RCC 7860 (cell line): ENCODE measurements around the gene KDM5B.
"Not testable (repeated sequence)": the region's sequence is repeated elsewhere in the genome, so short reads cannot be mapped to it uniquely, and the experiment has no call there.

Source experiments
- DNase-seq: peaks from one replicate; pipeline ENCODE4 v3.0.0-alpha.2; 2015; ENCODE audit warnings: low spot score
- FAIRE-seq: peaks from 2 replicates; lab custom pipeline; 2012; peaks lifted over from hg19 to GRCh38; lab: Jason Lieb, UNC

Gene KDM5B

GRCh38 chr1:202812176-202813026 is 4.2 kb upstream of the KDM5B start:
- no peak for FAIRE-seq
- DNase-seq: no peak

- no peak for FAIRE-seq
- no peak for DNase-seq
These were observed 3.3 kb upstream of the KDM5B start for GRCh38 chr1:202811296-202812175.

GRCh38 chr1:202810615-202811295 is 2.5 kb upstream of the KDM5B start, which contains the start of gene PCAT6:
PCAT6 (plus strand) TSS chr1:202810954.
- peak; percentile 44 for FAIRE-seq
- peak; percentile 75 for DNase-seq

GRCh38 chr1:202810193-202810614 is 2.0 kb upstream of the KDM5B start:
- no peak for DNase-seq
- no peak for FAIRE-seq

GRCh38 chr1:202809597-202810159 is 1.5 kb upstream of the KDM5B start:
- FAIRE-seq (no peak), DNase-seq (no peak)

- no peak for DNase-seq
- no peak for FAIRE-seq
These were observed 733 bp downstream of the KDM5B start for GRCh38 chr1:202807451-202807925.

- FAIRE-seq: no peak
- no peak for DNase-seq
These were observed 1.3 kb downstream of the KDM5B start for GRCh38 chr1:202806845-202807450.

- FAIRE-seq (no peak), DNase-seq (no peak)
These were observed 2.1 kb downstream of the KDM5B start for GRCh38 chr1:202805886-202806844.

- FAIRE-seq (no peak), DNase-seq (no peak)
These were observed 4.1 kb downstream of the KDM5B start for GRCh38 chr1:202804126-202804525.

GRCh38 chr1:202802998-202803932 is 5.0 kb downstream of the KDM5B start:
- no peak for DNase-seq
- FAIRE-seq: no peak

- no peak for FAIRE-seq
- no peak for DNase-seq
These were observed 6.2 kb downstream of the KDM5B start for GRCh38 chr1:202802034-202802433.

GRCh38 chr1:202801175-202801574 is 7.0 kb downstream of the KDM5B start:
- FAIRE-seq: no peak
- DNase-seq: no peak

GRCh38 chr1:202800742-202801141 is 7.5 kb downstream of the KDM5B start:
- no peak for DNase-seq
- no peak for FAIRE-seq

GRCh38 chr1:202798792-202799331 is 9.4 kb downstream of the KDM5B start:
- FAIRE-seq (no peak), DNase-seq (no peak)

- no peak for FAIRE-seq
- DNase-seq: no peak
These were observed 10.0 kb downstream of the KDM5B start for GRCh38 chr1:202798260-202798659.

GRCh38 chr1:202796670-202797069 is 11.6 kb downstream of the KDM5B start:
- DNase-seq (no peak), FAIRE-seq (no peak)

- DNase-seq, FAIRE-seq: not testable (repeated sequence)
These were observed 13.3 kb downstream of the KDM5B start for GRCh38 chr1:202794931-202795330.
